GM21576 (cell line): ENCODE measurements around the gene SLC25A39.
A peak's percentile ranks its signal among the peaks of the same experiment; 100 is the strongest.
"Not testable (repeated sequence)": the region's sequence is repeated elsewhere in the genome, so short reads cannot be mapped to it uniquely, and the experiment has no call there.

Experiments
- ATAC-seq: cut with Tn5 transposase; IDR thresholded peaks from one replicate; pipeline ENCODE4 v1.9.1; 2021; ENCODE audit warnings: mild to moderate bottlenecking, moderate library complexity; ENCODE audit not compliant: unreplicated experiment

The SLC25A39 gene

GRCh38 chr17:44354582-44355561 lies 30.2 kb upstream of the SLC25A39 start:
- ATAC-seq: no peak

- ATAC-seq: no peak
These were observed 29.2 kb upstream of the SLC25A39 start for GRCh38 chr17:44353672-44354331.

GRCh38 chr17:44352828-44353671 lies 28.4 kb upstream of the SLC25A39 start:
- ATAC-seq: no peak

GRCh38 chr17:44351961-44352827 lies 27.6 kb upstream of the SLC25A39 start:
- no peak for ATAC-seq

GRCh38 chr17:44351464-44351863 lies 26.8 kb upstream of the SLC25A39 start:
- ATAC-seq: no peak

GRCh38 chr17:44350733-44351226 lies 26.2 kb upstream of the SLC25A39 start:
- ATAC-seq: no peak

GRCh38 chr17:44349553-44350070 lies 25.0 kb upstream of the SLC25A39 start:
- ATAC-seq: no peak

GRCh38 chr17:44348988-44349364 lies 24.4 kb upstream of the SLC25A39 start:
- no peak for ATAC-seq

- ATAC-seq: peak; percentile 42
These were observed 23.8 kb upstream of the SLC25A39 start for GRCh38 chr17:44348234-44348987.

- not testable (repeated sequence) for ATAC-seq
These were observed 22.8 kb upstream of the SLC25A39 start for GRCh38 chr17:44347206-44348055.

- ATAC-seq: no peak
These were observed 21.6 kb upstream of the SLC25A39 start for GRCh38 chr17:44346064-44346844.

GRCh38 chr17:44345454-44346026 lies 20.9 kb upstream of the SLC25A39 start:
- peak; percentile 4 for ATAC-seq

GRCh38 chr17:44344939-44345453 lies 20.4 kb upstream of the SLC25A39 start, which contains the start of gene GRN:
GRN (plus strand) TSS chr17:44345302; CDS start chr17:44349165, 3,863 bp downstream.
- ATAC-seq: peak; percentile 53

- ATAC-seq: no peak
These were observed 19.0 kb upstream of the SLC25A39 start for GRCh38 chr17:44343510-44344209.

GRCh38 chr17:44340553-44340952 lies 15.9 kb upstream of the SLC25A39 start:
- not testable (repeated sequence) for ATAC-seq

- ATAC-seq: no peak
These were observed 14.1 kb upstream of the SLC25A39 start for GRCh38 chr17:44338702-44339101.
